ENCODE data around the gene SNX2. TPM values are rescaled to one million over a fixed set of nuclear protein-coding genes. Genes with fewer than 3 reads are reported as not detected.

SNX2 gene
- 35.3 and 60.1 TPM in 2 replicates for total RNA-seq

GRCh38 chr5:122774861-122775549 is at the start of gene SNX2:
TSS of gene SNX2 (plus strand) at chr5:122775080. CDS start at chr5:122775104, 24 bp downstream.

GRCh38 chr5:122845229-122846050 is 70.6 kb downstream of the SNX2 start, which contains the start of gene SNX24:
TSS of gene SNX24 (plus strand) at chr5:122845613. CDS start at chr5:122845634, 21 bp downstream.

Other genes with a start within 250 kb of the SNX2 start
- gene SNX24, start 70.5 kb downstream of the SNX2 start, total RNA-seq, result 19.1 and 21.2 TPM in 2 replicates